ENCODE measurements around the gene TAF11L14. TPM values are rescaled to one million over a fixed set of nuclear protein-coding genes. Genes with fewer than 3 reads are reported as not detected.
A peak's percentile ranks its signal among the peaks of the same experiment; 100 is the strongest.

TAF11L14 gene
- total RNA-seq, 1 experiment from 2014 or later: not detected

- no peak overlapping the region for H3K9ac ChIP-seq (ENCODE audit: extremely low read depth, insufficient read length, low read length)
- no peak overlapping the region for H2BK5ac ChIP-seq (ENCODE audit: insufficient read length, low read length)
- H3K27me3 Mint-ChIP-seq (ENCODE audit: low read depth): no peaks in the 10 kb centered on the region; the same call in 1 of the 2 replicates
- peak; percentile 82 for TF ChIP-seq CTCF (conservative IDR thresholded peaks at IDR 0.05)
- DNase-seq: peak; percentile 84
- no peak overlapping the region for H3K14ac ChIP-seq (ENCODE audit: insufficient read depth, low read length)
- H3K27ac ChIP-seq (ENCODE audit: insufficient read length, low read depth, low read length): no peak overlapping the region
- no peaks in the 10 kb centered on the region for H3K36me3 Mint-ChIP-seq (ENCODE audit: insufficient read depth in 1 of 3, low read depth in 3 of 3)
- no CpG with 5 or more reads among the region's 17 CpGs for WGBS (ENCODE audit: extremely low coverage, insufficient read length, low lambda C conversion rate)
- H2BK20ac ChIP-seq (ENCODE audit: low read depth, low read length, poor library complexity, severe bottlenecking): no peak overlapping the region
- H3K27ac Mint-ChIP-seq: no peak overlapping the region
- H4K91ac ChIP-seq (ENCODE audit: insufficient read length, low read depth, low read length): no peak overlapping the region
- H3K4me1 Mint-ChIP-seq: no peaks in the 10 kb centered on the region
- no peaks in the 10 kb centered on the region for H4K20me1 ChIP-seq (ENCODE audit: control insufficient read depth, insufficient read depth, insufficient read length)
- no peak overlapping the region for H2AFZ ChIP-seq (ENCODE audit: low read length)
- H3K23me2 ChIP-seq (ENCODE audit: insufficient read length, low read depth, low read length, poor library complexity, severe bottlenecking): no peaks in the 10 kb centered on the region
- no peaks in the 10 kb centered on the region for H3K27me3 ChIP-seq (ENCODE audit: insufficient read depth, low read length)
- H3K4me3 Mint-ChIP-seq: no peak overlapping the region
- H4K8ac ChIP-seq (replicated peaks; ENCODE audit: insufficient read length, low read depth, low read length): no peak overlapping the region
- H3T11ph ChIP-seq (ENCODE audit: low read length): no peak overlapping the region
- no peak overlapping the region for H3K23ac ChIP-seq (ENCODE audit: insufficient read length, low read depth, low read length)
- no peak overlapping the region for H2AK5ac ChIP-seq (ENCODE audit: insufficient read length, low read length)
- H4K5ac ChIP-seq (ENCODE audit: insufficient read length, low read depth, low read length): no peak overlapping the region
- H3K4me1 ChIP-seq (ENCODE audit: insufficient read depth, low read length): no peaks in the 10 kb centered on the region
- no peak overlapping the region for H3K18ac ChIP-seq (ENCODE audit: insufficient read length, low read depth, low read length)
- no peak overlapping the region for H2BK12ac ChIP-seq (ENCODE audit: insufficient read length, low read depth, low read length)
- no peak overlapping the region for H2BK120ac ChIP-seq (ENCODE audit: low read depth, low read length, poor library complexity, severe bottlenecking)
- H3K56ac ChIP-seq (ENCODE audit: insufficient read length, low read depth, low read length): no peak overlapping the region
- no peaks in the 10 kb centered on the region; a peak in 1 of 5 replicates for H3K9me3 Mint-ChIP-seq
- H3K4ac ChIP-seq (ENCODE audit: low read depth, low read length): no peak overlapping the region
- no peaks in the 10 kb centered on the region for H3K9me3 ChIP-seq (ENCODE audit: control insufficient read depth, low read depth, low read length)
- no peaks in the 10 kb centered on the region for H3K79me1 ChIP-seq (ENCODE audit: insufficient read depth, low read depth, low read length, poor library complexity, severe bottlenecking)
- no peak overlapping the region for H2BK15ac ChIP-seq (ENCODE audit: low read depth, low read length)
- no peaks in the 10 kb centered on the region for H3K79me2 ChIP-seq (ENCODE audit: insufficient read depth, low read length)
- H3K4me2 ChIP-seq (ENCODE audit: insufficient read depth, insufficient read length, low read length): no peak overlapping the region
Observed at GRCh38 chr5:17620627-17621026, 13.6 kb upstream of the TAF11L14 start.

Measured in H9 (cell line).